Measurements from ENCODE around the gene SORCS2. TPM values are rescaled to one million over a fixed set of nuclear protein-coding genes. Genes with fewer than 3 reads are reported as not detected.

SORCS2 gene
- total and polyA plus RNA-seq, 2 donors (not counting 1 experiment from before 2014, with no cell fraction given), result not detected

DNA sequence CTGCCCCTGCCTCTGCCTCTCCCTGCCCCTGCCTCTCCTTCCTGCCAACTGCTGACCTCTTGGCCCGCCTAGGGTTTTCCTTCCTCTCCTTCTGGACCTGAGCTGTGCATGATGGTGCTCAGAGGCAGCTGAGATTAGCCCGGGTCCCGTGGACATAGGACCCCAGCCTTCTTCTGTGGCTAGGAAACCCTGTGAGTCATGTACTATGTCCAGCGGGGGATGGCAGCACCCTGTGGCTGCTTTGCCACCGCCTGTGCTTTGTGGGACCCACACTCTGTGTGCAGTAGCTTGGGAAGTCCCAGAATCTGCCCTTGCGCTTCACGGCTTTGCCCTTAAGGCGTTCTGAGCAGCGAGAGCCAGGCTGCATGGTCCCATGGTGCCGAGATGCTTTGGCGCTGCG, 347.9 kb downstream of the SORCS2 start:
- Histone ChIP-seq H3K27ac (ENCODE audit: low read length in 2 of 2) (no peak overlapping the region), H3K27me3 (replicated peaks in 1 of 4; ENCODE audit: control extremely low read depth in 1 of 4, control insufficient read depth in 3 of 4, insufficient read depth in 4 of 4, low read length in 3 of 4) (no peaks in the 10 kb centered on the region), H3K4me1 (ENCODE audit: control insufficient read depth in 2 of 2, insufficient read depth in 2 of 2, low read length in 2 of 2) (no peaks in the 10 kb centered on the region), H3K36me3 (replicated peaks in 1 of 2; ENCODE audit: control extremely low read depth in 1 of 2, control insufficient read depth in 1 of 2, extremely low read depth in 1 of 2, insufficient read depth in 2 of 2, low read length in 1 of 2) (no peaks in the 10 kb centered on the region), H4K20me1 (ENCODE audit: control insufficient read depth, insufficient read depth, low read length, poor library complexity, severe bottlenecking) (no peaks in the 10 kb centered on the region), H3K4me2 (replicated peaks; ENCODE audit: low read depth, low read length, poor library complexity, severe bottlenecking) (no peak overlapping the region), H3K9ac (ENCODE audit: low read length) (no peak overlapping the region), H3K9me3 (ENCODE audit: control extremely low read depth in 1 of 3, control insufficient read depth in 2 of 3, insufficient read depth in 1 of 3, low read length in 2 of 3) (peaks cover 0 to 49% (median 0%) of the 10 kb centered on the region in 3 donors), H3K4me3 (ENCODE audit: control extremely low read depth in 1 of 5, extremely low read depth in 1 of 5, insufficient read depth in 1 of 5, low read depth in 2 of 5, low read length in 4 of 5) (no peak overlapping the region), H3K79me2 (ENCODE audit: control insufficient read depth, insufficient read depth, low read length) (no peaks in the 10 kb centered on the region), H2AFZ (ENCODE audit: insufficient read depth, low read depth, low read length, poor library complexity, severe bottlenecking) (no peak overlapping the region)
- TF ChIP-seq, protein P1, sequence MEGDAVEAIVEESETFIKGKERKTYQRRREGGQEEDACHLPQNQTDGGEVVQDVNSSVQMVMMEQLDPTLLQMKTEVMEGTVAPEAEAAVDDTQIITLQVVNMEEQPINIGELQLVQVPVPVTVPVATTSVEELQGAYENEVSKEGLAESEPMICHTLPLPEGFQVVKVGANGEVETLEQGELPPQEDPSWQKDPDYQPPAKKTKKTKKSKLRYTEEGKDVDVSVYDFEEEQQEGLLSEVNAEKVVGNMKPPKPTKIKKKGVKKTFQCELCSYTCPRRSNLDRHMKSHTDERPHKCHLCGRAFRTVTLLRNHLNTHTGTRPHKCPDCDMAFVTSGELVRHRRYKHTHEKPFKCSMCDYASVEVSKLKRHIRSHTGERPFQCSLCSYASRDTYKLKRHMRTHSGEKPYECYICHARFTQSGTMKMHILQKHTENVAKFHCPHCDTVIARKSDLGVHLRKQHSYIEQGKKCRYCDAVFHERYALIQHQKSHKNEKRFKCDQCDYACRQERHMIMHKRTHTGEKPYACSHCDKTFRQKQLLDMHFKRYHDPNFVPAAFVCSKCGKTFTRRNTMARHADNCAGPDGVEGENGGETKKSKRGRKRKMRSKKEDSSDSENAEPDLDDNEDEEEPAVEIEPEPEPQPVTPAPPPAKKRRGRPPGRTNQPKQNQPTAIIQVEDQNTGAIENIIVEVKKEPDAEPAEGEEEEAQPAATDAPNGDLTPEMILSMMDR (IDR thresholded peaks at IDR 0.05), result no peak
- no peak for TF ChIP-seq EZH2 (IDR thresholded peaks at IDR 0.05; ENCODE audit: borderline replicate concordance, insufficient read depth, low read depth, low read length, poor library complexity, severe bottlenecking)
- Mint-ChIP-seq H3K27me3 (no peaks in the 10 kb centered on the region), H3K9me3 (ENCODE audit: insufficient read depth) (peaks cover 2% of the 10 kb centered on the region), H3K4me3 (no peak overlapping the region), H3K27ac (no peak overlapping the region), H3K4me1 (no peaks in the 10 kb centered on the region)
- CTCF ChIA-PET, result no interaction called here
- POLR2A ChIA-PET, result no interaction called here
- DNase-seq (no peak), ATAC-seq (ENCODE audit: low read depth) (no peak)
- WGBS (ENCODE audit: insufficient coverage), result 91% methylated on average over 11 of the region's 12 CpGs
- intact Hi-C loops (cut with micrococcal nuclease), result no loop called here

DNA sequence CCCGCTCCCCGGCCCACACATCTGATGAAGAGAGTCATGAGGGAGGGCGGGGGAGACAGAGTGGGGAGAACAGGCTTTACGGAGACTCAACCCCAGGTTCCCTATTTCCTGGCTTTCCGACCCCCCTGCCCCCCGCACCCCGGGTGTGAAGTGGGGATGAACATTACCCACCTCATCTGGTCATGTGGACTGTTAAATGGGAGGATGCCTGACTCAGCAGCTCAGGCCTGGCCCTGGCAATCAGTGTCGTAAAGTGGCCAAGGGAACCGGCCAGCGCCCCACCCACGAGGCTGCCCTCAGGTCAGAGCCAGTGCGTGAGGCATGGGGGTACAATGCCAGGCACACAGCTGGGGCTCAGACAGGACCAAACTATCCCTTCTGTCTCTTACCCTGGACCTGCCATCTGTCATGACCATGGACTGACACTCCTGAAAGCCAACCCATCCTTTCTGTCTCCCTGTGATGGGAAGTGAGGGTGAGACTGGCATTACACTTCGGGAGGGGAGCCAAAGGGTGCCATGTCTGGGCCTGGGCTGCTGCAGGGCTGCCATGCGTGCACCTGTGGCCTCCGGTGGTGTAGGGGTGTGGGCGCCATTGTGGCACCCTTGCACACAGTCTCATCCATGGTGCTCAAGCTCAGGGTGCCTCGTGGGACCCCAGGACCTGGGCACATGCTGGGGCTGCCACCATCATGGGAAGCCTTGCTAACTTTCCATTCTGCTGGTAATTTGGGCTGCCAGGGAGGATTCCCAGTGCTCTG, 348.5 kb downstream of the SORCS2 start:
- H3K4me3 Mint-ChIP-seq, result no peak overlapping the region
- H3K36me3 ChIP-seq (replicated peaks in 1 of 2; ENCODE audit: control extremely low read depth in 1 of 2, control insufficient read depth in 1 of 2, extremely low read depth in 1 of 2, insufficient read depth in 2 of 2, low read length in 1 of 2), result no peaks in the 10 kb centered on the region
- H3K27me3 Mint-ChIP-seq, result peaks cover 2% of the 10 kb centered on the region
- H2AFZ ChIP-seq (ENCODE audit: insufficient read depth, low read depth, low read length, poor library complexity, severe bottlenecking), result no peak overlapping the region
- 89% methylated on average over 13 of the region's 17 CpGs for WGBS (ENCODE audit: insufficient coverage)
- ChIA-PET POLR2A (no interaction called here), CTCF (no interaction called here)
- ATAC-seq (ENCODE audit: low read depth), result no peak
- no peak overlapping the region for H3K9ac ChIP-seq (ENCODE audit: low read length)
- no peaks in the 10 kb centered on the region for H3K4me1 ChIP-seq (ENCODE audit: control insufficient read depth in 2 of 2, insufficient read depth in 2 of 2, low read length in 2 of 2)
- H3K4me1 Mint-ChIP-seq, result no peaks in the 10 kb centered on the region
- TF ChIP-seq, protein P1 (IDR thresholded peaks at IDR 0.05), result no peak
- TF ChIP-seq EZH2 (IDR thresholded peaks at IDR 0.05; ENCODE audit: borderline replicate concordance, insufficient read depth, low read depth, low read length, poor library complexity, severe bottlenecking), result no peak
- no peaks in the 10 kb centered on the region for H4K20me1 ChIP-seq (ENCODE audit: control insufficient read depth, insufficient read depth, low read length, poor library complexity, severe bottlenecking)
- H3K4me2 ChIP-seq (replicated peaks; ENCODE audit: low read depth, low read length, poor library complexity, severe bottlenecking), result no peak overlapping the region
- peaks cover 0 to 46% (median 0%) of the 10 kb centered on the region in 3 donors for H3K9me3 ChIP-seq (ENCODE audit: control extremely low read depth in 1 of 3, control insufficient read depth in 2 of 3, insufficient read depth in 1 of 3, low read length in 2 of 3)
- H3K9me3 Mint-ChIP-seq (ENCODE audit: insufficient read depth), result peaks cover 2% of the 10 kb centered on the region
- no peak for DNase-seq
- no peaks in the 10 kb centered on the region for H3K79me2 ChIP-seq (ENCODE audit: control insufficient read depth, insufficient read depth, low read length)
- H3K27me3 ChIP-seq (replicated peaks in 1 of 4; ENCODE audit: control extremely low read depth in 1 of 4, control insufficient read depth in 3 of 4, insufficient read depth in 4 of 4, low read length in 3 of 4), result no peaks in the 10 kb centered on the region
- intact Hi-C loops (cut with micrococcal nuclease), result no loop called here
- H3K4me3 ChIP-seq (ENCODE audit: control extremely low read depth in 1 of 5, extremely low read depth in 1 of 5, insufficient read depth in 1 of 5, low read depth in 2 of 5, low read length in 4 of 5), result no peak overlapping the region
- H3K27ac Mint-ChIP-seq, result no peak overlapping the region
- H3K27ac ChIP-seq (ENCODE audit: low read length in 2 of 2), result no peak overlapping the region
